ENCODE results near the gene HIPK4. TPM values are rescaled to one million over a fixed set of nuclear protein-coding genes. Genes with fewer than 3 reads are reported as not detected.

HIPK4 gene
- total RNA-seq, 1 experiment from 2014 or later = 0.15 TPM

- intact Hi-C loops (cut with micrococcal nuclease; ENCODE audit: unreplicated experiment) = no loop called here
- H3K27ac ChIP-seq (ENCODE audit: low read depth, low read length, poor library complexity, severe bottlenecking) = no peak overlapping the region
- H3K27me3 ChIP-seq (replicated peaks; ENCODE audit: insufficient read depth, low read depth, low read length, poor library complexity) = no peaks in the 10 kb centered on the region
- no peak for TF ChIP-seq EZH2 (IDR thresholded peaks at IDR 0.05; ENCODE audit: borderline replicate concordance, low read depth, low read length, poor library complexity, severe bottlenecking)
- TF ChIP-seq CTCF (conservative IDR thresholded peaks at IDR 0.05; ENCODE audit: low read depth, low read length) = no peak
- no peaks in the 10 kb centered on the region for H3K9me3 ChIP-seq (ENCODE audit: low read depth, low read length, poor library complexity, severe bottlenecking)
- no peaks in the 10 kb centered on the region for H3K4me1 ChIP-seq (ENCODE audit: insufficient read depth, low read length, poor library complexity, severe bottlenecking)
- no peak overlapping the region for H3K4me3 ChIP-seq (ENCODE audit: low read depth, low read length, poor library complexity, severe bottlenecking)
- ChIA-PET CTCF (no interaction called here), POLR2A (ENCODE audit: low non-redundant PET) (no interaction called here)
- no peak for DNase-seq (ENCODE audit: low spot score)
- no TSS peak for BruUV-seq (replicated peaks)
- H3K36me3 ChIP-seq (ENCODE audit: insufficient read depth, low read length, poor library complexity, severe bottlenecking) = no peaks in the 10 kb centered on the region
Measured at GRCh38 chr19:40392894-40393517, 3.0 kb upstream of the HIPK4 start.

- DNase-seq (ENCODE audit: low spot score) = no peak
- CTCF ChIA-PET = no interaction called here
- H3K36me3 ChIP-seq (ENCODE audit: insufficient read depth, low read length, poor library complexity, severe bottlenecking) = no peaks in the 10 kb centered on the region
- TF ChIP-seq CTCF (conservative IDR thresholded peaks at IDR 0.05; ENCODE audit: low read depth, low read length) (no peak), EZH2 (IDR thresholded peaks at IDR 0.05; ENCODE audit: borderline replicate concordance, low read depth, low read length, poor library complexity, severe bottlenecking) (no peak)
- intact Hi-C loops (cut with micrococcal nuclease; ENCODE audit: unreplicated experiment) = no loop called here
- POLR2A ChIA-PET (ENCODE audit: low non-redundant PET) = no interaction called here
- BruUV-seq (replicated peaks) = no TSS peak
- no peaks in the 10 kb centered on the region for H3K27me3 ChIP-seq (replicated peaks; ENCODE audit: insufficient read depth, low read depth, low read length, poor library complexity)
- no peak overlapping the region for H3K4me3 ChIP-seq (ENCODE audit: low read depth, low read length, poor library complexity, severe bottlenecking)
- H3K4me1 ChIP-seq (ENCODE audit: insufficient read depth, low read length, poor library complexity, severe bottlenecking) = no peaks in the 10 kb centered on the region
- H3K9me3 ChIP-seq (ENCODE audit: low read depth, low read length, poor library complexity, severe bottlenecking) = no peaks in the 10 kb centered on the region
- H3K27ac ChIP-seq (ENCODE audit: low read depth, low read length, poor library complexity, severe bottlenecking) = no peak overlapping the region
Measured at GRCh38 chr19:40392123-40392522, 2.1 kb upstream of the HIPK4 start.

GRCh38 chr19:40389404-40390083 lies 437 bp downstream of the HIPK4 start:
- Histone ChIP-seq H3K27me3 (replicated peaks; ENCODE audit: insufficient read depth, low read depth, low read length, poor library complexity) (no peaks in the 10 kb centered on the region), H3K4me3 (ENCODE audit: low read depth, low read length, poor library complexity, severe bottlenecking) (no peak overlapping the region), H3K36me3 (ENCODE audit: insufficient read depth, low read length, poor library complexity, severe bottlenecking) (no peaks in the 10 kb centered on the region), H3K27ac (ENCODE audit: low read depth, low read length, poor library complexity, severe bottlenecking) (no peak overlapping the region), H3K9me3 (ENCODE audit: low read depth, low read length, poor library complexity, severe bottlenecking) (no peaks in the 10 kb centered on the region), H3K4me1 (ENCODE audit: insufficient read depth, low read length, poor library complexity, severe bottlenecking) (no peaks in the 10 kb centered on the region)
- no TSS peak for BruUV-seq (replicated peaks)
- DNase-seq (ENCODE audit: low spot score) = no peak
- TF ChIP-seq CTCF (conservative IDR thresholded peaks at IDR 0.05; ENCODE audit: low read depth, low read length) (no peak), EZH2 (IDR thresholded peaks at IDR 0.05; ENCODE audit: borderline replicate concordance, low read depth, low read length, poor library complexity, severe bottlenecking) (no peak)
- ChIA-PET CTCF (no interaction called here), POLR2A (ENCODE audit: low non-redundant PET) (no interaction called here)
- intact Hi-C loops (cut with micrococcal nuclease; ENCODE audit: unreplicated experiment) = no loop called here
